HS-27A (cell line): Measurements from ENCODE around the gene RIC8B.
"Not testable (repeated sequence)": the region's sequence is repeated elsewhere in the genome, so short reads cannot be mapped to it uniquely, and the experiment has no call there.

Experiments used
- DNase-seq: peaks from one replicate; pipeline ENCODE4 v3.0.0-alpha.2; 2012; ENCODE audit warnings: low read depth, missing footprints

Gene RIC8B

GRCh38 chr12:106903241-106903945 lies 128.9 kb downstream of the RIC8B start:
- DNase-seq, result no peak

GRCh38 chr12:106906715-106907114 lies 132.2 kb downstream of the RIC8B start:
- DNase-seq, result no peak

GRCh38 chr12:106907411-106907810 lies 132.9 kb downstream of the RIC8B start:
- DNase-seq, result no peak

- DNase-seq, result no peak
These were observed 133.4 kb downstream of the RIC8B start for GRCh38 chr12:106907846-106908245.

GRCh38 chr12:106908561-106908960 lies 134.1 kb downstream of the RIC8B start:
- DNase-seq, result no peak

GRCh38 chr12:106910202-106910601 lies 135.7 kb downstream of the RIC8B start:
- no peak for DNase-seq

- no peak for DNase-seq
These were observed 137.1 kb downstream of the RIC8B start for GRCh38 chr12:106911581-106911980.

GRCh38 chr12:106913456-106913855 lies 139.0 kb downstream of the RIC8B start:
- DNase-seq, result no peak

GRCh38 chr12:106914796-106915634 lies 140.5 kb downstream of the RIC8B start:
- no peak for DNase-seq

GRCh38 chr12:106915635-106916026 lies 141.1 kb downstream of the RIC8B start:
- DNase-seq, result no peak

- DNase-seq, result no peak
These were observed 143.0 kb downstream of the RIC8B start for GRCh38 chr12:106917503-106917902.

GRCh38 chr12:106918746-106919145 lies 144.3 kb downstream of the RIC8B start:
- no peak for DNase-seq

- peak; percentile 38 for DNase-seq
These were observed 145.5 kb downstream of the RIC8B start for GRCh38 chr12:106919910-106920544.

- DNase-seq, result not testable (repeated sequence)
These were observed 147.5 kb downstream of the RIC8B start for GRCh38 chr12:106921976-106922375.

- DNase-seq, result not testable (repeated sequence)
These were observed 149.1 kb downstream of the RIC8B start for GRCh38 chr12:106923594-106923993.

GRCh38 chr12:106924268-106924861 lies 149.9 kb downstream of the RIC8B start:
- DNase-seq, result no peak

- DNase-seq, result no peak
These were observed 152.2 kb downstream of the RIC8B start for GRCh38 chr12:106926657-106927056.

GRCh38 chr12:106934277-106934676 lies 159.8 kb downstream of the RIC8B start:
- no peak for DNase-seq
